Muscle of back (tissue), 11 donors: ENCODE results near the gene BPI. TPM values are rescaled to one million over a fixed set of nuclear protein-coding genes. Genes with fewer than 3 reads are reported as not detected.
"Not testable (repeated sequence)": the region's sequence is repeated elsewhere in the genome, so short reads cannot be mapped to it uniquely, and the experiment has no call there.

ENCODE experiments used
- DNase-seq, 3 donors: peaks; one replicate each; pipeline versions ENCODE4 v3.0.0 to v3.0.0-alpha.2; 2013
- polyA plus RNA-seq, 10 donors: library from polyadenylated mRNA; unstranded; fragments of 120-200 nt; gene quantifications; one replicate each; pipeline ENCODE4 v1.2.1, GENCODE V29; 2013; ENCODE audit not compliant: insufficient read length in 10 of 10

The BPI gene
- polyA plus RNA-seq, 10 donors = 0.12 to 1.8 (median 0.73) TPM

DNA sequence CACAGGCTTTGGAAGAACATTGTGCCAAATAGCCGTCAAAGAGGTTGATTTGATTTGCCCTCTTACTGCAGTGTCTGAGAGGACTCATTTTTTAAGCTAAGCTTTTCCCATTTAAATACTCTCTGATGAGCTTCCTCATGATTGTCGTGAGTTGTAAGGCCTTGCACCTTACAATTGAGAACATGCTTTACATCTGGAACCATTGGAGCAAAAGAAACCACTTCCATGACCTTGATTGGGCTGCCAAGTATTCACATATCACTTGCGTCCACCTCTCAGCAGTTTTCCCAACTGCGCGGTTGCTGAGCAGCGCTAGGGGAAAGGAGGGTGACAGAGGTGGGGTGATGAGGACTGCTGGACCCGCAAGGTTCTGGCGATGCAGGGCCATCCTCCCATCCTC lies 30.1 kb downstream of the BPI start:
- no peak for DNase-seq

DNA sequence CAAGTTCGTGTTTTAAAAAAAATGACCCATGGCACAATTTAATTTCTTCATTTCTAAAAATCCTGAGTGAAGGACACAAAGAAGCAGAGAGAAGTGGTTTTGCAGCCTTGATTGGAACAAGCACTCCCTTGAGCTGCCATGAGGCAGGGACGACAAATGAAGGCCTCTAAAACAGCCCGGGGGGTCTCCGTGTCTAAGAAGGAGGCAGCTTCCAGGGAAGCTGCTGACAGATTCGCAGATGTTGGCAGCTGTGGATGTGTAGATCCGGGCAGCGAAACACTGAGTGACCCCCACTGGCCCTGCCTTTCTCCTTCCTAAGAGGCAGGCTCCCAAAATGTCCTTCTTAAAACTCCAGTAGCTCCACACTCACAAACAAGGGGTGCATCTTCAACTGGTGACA lies 32.8 kb downstream of the BPI start:
- no peak for DNase-seq

DNA sequence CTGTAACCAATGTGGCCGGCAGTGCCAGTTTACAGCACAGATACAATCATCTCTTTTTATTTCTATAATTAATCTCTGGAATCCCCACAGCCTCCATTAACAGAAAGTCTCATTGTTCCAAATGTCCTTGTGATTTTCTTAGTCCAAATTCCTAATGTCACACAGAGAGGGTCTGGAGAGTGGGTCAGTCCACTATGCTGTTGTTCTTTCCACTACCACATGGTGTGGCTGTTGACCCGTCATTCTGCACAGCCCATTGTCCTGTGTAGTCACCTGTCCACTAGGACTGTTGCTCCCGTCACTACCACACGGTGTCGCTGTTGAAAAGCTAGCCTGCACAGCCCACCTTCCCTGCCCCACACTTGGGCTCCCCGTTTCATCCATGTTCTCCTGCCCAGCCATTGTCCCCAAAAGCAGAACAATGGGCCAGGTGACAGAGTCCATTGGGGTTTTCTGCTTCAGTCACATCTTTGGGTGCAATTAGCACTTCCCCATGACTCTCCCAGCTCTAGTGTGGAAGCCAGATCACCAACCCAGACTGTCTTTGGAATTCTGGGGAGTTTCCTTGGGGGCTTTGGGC lies 33.7 kb downstream of the BPI start:
- DNase-seq = no peak

DNA sequence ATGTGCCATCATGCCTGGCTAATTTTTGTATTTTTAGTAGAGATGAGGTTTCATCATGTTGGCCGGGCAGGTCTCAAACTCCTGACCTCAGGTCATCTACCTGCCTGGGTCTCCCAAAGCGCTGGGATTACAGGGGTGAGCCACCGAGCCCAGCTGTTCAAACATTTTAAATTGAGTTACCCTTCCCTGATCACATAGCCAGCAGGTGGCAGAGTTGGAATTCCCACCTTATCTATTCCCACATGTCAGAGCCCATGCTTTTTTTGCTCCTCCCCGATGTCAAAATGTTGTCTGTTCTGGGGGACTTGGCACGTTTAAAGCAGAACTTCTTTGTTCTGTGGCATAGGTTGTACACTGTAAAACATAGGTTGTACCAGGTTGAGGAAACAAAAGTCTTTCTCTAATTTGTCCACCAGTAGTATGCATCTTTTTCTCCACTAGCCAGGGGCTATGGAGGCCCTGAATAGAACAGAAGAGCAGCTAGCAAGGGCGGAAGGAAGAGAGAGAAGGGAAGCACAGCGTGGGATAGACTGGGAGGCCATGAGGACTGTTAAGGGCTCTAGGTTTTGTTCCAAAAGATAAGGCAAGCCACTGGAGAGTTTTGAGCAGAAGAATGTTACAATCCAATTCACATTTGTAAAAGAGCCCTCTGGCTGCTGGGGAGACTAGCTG lies 35.0 kb downstream of the BPI start:
- DNase-seq = no peak

DNA sequence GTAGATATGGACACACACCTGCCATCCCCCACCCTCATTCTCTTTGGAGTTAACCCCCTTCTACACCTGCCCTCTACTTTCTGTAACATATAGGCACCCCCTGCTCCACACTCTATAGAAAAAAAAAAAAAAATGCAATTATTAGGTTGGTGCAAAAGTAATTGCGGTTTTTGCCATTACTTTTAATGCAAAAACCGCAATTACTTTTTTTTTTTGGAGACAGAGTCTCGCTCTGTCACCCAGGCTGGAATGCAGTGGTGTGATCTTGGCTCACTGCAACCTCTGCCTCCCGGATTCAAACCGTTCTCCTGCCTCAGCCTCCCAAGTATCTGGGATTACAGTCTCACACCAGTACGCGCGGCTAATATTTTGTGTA lies 35.6 kb downstream of the BPI start:
- DNase-seq = not testable (repeated sequence)

DNA sequence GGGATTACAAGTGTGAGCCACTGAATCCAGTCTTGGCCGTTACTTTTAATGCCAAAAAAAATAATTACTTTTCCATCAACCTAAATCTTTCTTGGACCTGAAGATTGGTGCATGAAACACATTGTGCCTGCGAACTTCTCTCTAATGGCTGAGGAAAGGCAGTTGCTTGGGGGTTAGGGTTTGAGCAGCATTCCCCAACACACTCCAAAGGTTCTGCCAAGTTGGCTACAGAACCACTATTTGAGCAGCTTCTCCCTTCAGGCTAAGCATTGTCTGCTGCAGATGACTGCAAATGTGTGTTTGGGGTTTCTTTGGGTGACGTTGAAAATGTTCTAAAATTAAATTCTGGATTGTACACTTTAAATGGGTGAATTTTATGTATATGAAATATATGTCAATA lies 36.0 kb downstream of the BPI start:
- peak in 1 of 3 donors; percentile 34 for DNase-seq

DNA sequence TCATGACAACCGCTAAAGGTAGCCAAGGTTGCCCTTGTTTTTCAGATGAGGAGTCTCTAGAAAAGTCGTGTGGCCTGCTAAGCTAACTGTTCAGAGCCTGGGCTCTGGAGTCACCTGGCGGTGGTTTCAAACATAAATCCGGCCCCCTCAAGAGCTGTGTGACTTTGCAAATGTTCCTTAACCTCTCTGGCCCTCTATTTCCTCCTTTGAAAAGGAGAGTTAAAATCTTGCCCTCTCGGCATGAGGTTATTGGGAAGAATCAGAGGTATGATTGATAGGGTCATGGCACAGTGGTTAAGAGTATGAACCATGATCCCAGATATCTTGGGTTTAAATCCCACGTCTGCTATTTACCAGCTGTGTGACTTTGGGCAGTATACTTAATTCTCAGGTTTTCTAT lies 36.7 kb downstream of the BPI start:
- no peak for DNase-seq

DNA sequence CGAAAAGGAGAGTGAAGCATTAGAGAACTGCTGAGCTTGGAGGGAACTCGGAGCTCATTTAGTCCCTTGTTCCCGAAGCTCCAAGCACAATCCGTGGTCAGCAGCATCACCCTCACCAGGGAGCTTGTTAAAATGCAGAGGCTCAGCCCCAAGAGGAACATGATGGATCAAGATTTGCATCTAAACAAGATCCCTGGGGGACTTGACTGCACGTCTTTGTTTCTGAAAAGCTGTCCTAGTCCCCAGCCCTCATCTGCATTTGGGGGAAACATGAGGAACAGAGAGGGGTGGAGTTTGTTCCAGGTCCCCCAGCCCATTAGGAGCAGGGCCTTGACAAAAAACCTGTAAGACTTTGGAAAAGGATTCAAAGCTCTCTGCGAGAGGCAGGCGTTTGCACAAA lies 38.3 kb downstream of the BPI start:
- no peak for DNase-seq

DNA sequence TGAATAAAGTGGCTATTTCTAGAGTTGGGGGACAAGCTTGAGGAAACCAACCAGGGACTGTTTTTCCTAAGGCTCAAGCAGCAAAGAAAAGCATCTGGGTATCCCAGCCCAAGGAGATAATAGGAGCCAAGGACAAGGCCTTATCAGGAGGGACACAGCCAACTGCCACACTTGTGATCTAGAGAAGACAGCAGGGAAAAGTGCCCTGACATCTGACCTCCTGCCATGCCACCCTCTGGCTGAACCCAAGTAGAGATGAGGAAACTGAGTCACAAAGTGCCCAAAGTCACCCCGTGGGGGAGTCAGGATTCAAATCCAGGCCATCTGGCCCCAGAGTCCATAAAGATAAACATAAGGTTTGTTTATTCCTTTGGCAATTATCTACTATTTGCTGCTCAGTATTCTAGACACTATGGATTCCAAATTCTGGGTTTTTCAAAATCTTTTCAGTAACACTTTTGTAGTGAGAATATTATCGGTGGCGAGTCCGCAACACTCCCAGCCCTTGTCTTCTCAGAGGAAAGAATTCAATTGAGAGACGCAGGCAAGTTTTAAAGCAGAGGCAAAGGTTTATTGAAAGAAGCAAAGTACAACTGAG lies 38.9 kb downstream of the BPI start:
- DNase-seq = no peak

DNA sequence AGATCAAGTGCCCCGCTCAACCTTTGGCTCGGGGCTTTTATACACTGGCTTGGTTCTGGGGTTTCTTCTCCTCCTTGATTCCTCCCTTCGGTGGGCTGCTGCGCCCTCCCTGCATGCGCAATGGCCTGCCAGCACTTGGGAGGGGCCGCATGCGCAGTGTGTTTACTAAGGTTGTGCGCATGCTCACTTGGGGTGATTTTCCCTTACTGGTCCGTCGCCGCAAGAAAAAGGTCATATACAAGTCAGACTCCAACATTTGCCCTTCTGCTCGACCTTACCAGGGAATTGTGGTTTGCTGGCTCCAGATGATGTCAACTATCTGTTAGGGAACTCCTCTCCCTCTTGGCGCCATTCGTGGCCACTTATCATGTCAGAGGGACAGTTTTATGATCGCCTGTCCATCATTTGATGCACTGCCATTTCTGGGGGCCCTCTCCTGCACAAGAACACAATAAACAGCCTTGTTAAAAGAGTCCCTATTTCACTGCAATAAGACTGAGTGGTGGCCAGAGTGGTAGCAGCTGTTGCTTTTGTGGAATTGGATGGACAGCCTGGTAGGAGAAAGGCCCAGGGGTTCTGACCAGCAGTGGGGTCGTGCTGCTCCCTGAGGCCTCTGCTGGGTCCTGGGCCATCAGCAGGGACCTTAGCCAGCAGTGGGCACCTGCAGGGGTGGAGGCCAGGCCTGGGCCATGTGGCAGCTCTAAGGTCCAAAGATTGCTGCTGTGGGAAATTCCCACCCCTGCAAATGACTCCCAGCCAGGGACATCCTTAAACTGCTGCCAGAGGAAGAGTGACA lies 39.6 kb downstream of the BPI start:
- DNase-seq = peak; percentile 23 to 67 (median 23)

DNA sequence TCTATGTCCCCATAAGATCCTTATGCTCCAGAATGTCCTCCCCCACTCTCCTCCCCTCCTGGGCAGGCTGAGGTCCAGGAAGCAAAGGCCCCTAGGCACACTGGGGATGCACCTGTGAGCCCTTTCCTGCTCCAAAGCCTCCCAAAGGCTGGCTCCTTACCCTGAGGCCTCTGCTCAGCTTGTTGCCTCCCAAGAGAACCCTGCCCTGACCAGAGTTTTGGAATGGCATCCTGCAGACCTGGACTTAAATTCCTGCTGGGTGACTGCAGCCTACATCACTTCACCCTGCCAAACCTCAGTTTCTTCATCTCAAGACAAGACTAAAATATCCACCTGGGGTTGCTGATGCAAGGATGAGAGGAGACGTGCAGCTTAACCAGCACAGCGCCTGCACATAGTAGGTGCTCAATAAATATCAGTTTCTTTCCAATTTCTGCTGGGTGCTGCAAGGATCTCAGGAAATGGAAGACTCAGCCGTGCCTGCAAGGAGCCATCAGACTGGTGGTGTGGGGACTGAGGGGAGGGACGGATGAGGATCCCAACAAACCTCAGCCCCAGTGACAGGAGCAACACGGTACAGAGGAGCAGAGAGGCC lies 40.2 kb downstream of the BPI start:
- DNase-seq = no peak

DNA sequence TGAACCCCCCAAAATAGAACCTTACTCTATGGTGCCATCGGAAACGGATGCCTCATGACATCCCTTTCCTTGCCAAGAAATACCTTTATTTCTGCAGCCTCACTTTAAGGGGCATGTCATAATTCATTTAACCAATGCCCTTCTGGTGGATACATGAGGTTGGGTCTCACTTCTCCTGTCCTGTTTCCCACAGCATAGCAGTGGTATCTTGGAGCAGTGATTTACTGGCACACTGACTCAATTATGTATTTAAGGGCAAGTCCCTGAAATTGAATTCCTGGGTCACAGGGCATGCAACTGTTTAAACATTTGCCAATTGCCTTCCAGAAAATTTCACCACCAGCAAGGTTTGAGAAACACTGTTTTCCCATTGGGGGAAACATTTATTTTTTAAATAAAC lies 41.7 kb downstream of the BPI start:
- DNase-seq = no peak

DNA sequence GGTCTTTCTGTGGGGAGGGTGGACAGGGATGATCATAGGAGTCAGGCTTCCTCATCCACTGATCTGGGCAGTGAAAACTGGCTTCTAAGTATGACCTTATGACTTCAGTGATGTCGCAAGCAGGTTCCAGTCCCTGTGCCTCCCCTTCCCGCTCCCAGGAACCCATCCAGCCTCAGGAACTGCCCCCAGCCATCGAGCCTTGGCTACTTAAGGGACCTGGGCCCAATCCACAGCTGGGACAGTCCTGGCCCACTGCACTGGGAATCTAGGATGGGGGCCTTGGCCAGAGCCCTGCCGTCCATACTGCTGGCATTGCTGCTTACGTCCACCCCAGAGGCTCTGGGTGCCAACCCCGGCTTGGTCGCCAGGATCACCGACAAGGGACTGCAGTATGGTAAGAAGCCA lies 42.3 kb downstream of the BPI start, which contains the start of gene LBP:
Gene LBP, plus strand, starts transcription at position 236 of the 405 bp plus-strand sequence. Its CDS starts 35 bp downstream, at position 271.
- DNase-seq = no peak

DNA sequence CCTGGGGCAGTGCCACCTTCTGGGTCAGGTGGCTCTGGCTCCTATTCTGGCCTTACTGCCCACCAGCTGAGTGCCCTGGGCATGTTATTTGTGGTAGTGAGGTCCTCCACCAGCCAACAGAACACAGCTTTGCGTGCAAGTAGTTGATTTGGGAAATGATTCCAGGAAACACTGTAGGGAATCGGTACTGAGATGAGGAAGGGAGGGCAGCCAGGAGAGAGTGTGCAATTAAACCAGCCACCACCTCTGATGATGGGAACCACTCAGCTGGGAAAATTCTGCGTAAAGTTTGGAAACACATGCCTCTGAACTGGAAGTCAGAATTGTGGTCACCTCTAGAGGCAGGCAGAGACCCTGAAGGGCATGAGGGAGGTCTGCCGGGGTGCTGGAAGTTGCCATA lies 42.8 kb downstream of the BPI start:
- DNase-seq = no peak

DNA sequence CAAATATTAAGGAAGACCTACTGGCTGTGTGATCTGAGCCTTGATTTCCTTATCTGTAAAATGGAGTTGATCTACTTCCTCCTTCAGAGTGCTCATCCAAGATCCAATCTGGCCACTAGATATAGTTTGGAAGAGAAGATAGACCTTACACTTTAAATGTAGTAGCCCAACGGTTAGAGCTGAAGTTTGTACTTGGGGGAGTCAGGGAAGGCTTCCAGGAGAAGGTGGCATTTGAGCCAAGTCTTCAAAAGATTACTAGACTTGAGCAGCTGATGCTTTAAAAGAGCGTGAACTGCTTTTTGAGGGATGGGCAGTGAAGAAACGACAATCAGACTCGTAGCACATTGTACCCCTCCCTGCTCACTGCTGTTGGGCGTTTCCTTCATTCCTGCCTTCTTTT lies 45.9 kb downstream of the BPI start:
- DNase-seq = no peak

DNA sequence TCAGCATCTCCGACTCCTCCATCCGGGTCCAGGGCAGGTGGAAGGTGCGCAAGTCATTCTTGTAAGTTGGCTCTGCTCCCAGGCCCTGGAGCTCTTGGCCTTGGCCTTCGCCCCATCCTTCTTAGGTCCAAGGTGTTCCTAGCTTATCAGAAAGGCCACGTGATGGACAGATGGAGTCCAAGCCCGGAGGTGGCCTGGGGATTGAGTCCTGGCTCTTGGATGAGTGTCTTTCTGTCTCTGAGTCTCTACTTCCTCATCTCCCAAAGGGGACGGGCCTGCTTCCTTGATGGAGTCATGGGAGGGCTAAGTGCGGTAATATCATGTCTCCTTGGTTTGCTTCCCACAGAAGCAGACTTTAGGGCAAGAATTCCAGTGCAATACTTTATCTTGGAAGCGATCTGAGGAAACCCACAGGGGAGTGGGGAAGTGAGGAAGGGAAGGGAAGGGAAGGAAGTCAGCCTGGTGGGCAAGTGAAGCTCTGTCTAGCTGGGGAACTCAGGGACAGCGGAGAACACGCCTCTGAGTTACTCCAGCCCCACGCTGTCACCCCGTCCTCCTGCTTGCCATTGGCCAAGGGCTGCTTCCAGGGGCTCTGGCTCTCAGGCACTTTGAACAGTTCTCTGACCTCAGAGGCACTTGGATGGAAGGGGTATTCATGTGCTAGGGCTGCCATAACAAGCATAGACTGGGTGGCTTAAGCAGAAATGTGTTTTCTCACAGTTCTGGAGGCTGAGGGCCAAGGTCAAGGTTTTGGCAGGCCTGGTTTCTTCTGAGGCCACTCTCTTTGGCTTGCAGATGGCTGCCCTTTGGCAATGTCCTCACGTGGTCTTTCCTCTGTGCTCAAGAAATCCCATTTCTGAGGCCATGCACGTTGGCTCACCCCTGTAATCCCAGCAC lies 47.2 kb downstream of the BPI start:
- peak in 1 of 3 donors; percentile 17 for DNase-seq

DNA sequence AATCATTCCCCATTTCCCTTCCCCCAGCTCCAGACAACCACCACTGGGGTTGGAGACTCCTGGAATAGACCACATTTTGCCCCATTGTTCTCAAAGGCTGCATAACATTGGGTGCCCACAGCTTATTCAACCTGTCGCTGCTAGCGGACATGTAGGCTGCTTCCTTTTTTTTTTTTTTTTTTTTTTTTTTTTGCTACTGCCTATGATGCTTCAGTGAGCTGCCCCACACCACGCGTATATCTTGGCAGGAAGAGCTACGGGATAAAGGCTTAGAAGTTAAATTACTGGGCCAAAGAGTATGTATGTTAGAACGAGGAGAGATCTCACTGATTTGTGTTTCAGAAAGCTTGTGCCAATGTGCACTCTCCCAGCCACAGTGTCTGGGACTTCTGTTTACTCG lies 49.4 kb downstream of the BPI start:
- no peak for DNase-seq

DNA sequence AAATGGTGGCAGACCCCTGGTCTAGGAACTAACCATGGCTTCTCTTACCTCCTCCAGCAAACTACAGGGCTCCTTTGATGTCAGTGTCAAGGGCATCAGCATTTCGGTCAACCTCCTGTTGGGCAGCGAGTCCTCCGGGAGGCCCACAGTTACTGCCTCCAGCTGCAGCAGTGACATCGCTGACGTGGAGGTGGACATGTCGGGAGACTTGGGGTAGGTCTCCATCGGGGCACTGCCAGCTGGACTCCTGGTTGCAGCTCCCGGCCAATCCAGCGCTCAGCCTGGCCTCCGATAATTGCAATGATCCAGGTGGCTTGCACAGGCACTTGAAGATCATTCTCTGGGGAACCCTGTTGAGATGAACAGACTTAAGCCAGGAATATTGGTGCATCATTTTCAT lies 50.3 kb downstream of the BPI start:
- DNase-seq = no peak

DNA sequence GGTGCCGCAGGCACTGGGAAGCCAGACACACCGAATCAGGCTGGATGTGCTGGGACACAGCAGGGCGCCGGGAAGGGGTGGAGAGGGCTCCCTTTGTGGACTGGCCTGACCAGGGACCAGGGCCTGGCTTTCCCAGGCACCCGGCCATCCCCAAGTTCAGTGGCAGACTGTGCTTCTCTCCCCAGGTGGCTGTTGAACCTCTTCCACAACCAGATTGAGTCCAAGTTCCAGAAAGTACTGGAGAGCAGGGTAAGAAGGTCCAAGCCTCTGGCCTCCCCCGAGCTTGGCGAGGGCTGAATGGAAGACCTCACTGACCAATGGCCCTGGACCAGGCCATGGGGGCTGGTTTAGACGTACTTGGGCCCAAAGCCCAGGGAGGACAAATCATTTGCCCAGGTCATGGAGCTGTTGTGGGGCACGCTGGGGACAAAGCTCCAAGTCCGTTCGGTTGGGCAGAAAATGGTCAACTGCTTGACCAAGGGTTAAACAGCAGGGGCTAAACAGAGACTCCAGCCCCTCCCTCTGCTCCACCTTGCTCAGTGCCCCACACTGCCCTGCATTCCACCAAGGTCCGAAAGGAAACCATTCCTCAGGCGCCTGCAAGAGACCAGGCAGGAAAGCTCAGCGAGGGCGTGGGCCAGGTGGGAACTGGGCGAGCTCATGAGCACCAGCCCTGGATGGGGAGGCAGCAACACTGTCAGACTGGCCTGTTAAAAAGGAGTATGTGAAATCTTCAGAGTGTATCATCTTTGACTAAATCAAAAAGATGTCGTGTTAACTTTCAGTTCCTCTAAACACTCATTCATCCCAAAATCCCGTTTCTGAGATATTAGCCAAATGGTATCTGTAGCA lies 51.4 kb downstream of the BPI start:
- no peak for DNase-seq

DNA sequence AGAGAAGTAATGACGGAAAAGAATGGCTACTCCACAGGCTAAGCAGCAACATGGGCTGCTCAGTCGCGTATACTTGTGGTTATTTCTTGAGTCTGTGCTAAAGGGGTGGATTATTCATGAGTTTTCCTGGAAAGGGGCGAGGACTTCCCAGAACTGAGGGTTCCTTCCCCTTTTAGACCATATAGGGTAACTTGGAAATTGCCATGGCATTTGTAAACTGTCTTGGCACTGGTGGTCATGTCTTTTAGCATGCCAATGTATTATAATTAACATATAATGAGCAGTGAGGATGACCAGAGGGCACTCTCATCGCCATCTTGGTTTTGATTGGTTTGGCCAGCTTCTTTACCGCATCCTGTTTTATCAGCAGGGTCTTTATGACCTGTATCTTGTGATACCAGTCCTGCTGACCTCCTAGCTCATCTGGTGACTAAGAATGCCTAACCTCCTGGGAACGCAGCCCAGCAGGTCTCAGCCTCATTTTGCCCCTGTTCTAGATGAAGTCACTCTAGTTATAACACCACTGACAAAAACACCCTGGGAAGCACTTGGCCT lies 53.8 kb downstream of the BPI start:
- DNase-seq = no peak
